H54 (cell line): ENCODE data around the gene CHRNG.

Experiments used
- DNase-seq: peaks from one replicate; pipeline ENCODE4 v3.0.0; 2011; ENCODE audit warnings: low spot score, mixed read lengths; ENCODE audit not compliant: insufficient read length
- FAIRE-seq: peaks from 3 replicates; lab custom pipeline; 2011; peaks lifted over from hg19 to GRCh38; lab: Jason Lieb, UNC
- POLR2A ChIP-seq: IDR thresholded peaks from 2 replicates; pipeline ENCODE4 v1.6.1; 2011; ENCODE audit warnings: low read depth, mild to moderate bottlenecking, low read length

CHRNG gene

GRCh38 chr2:232498452-232498851, 41.0 kb upstream of the CHRNG start:
- TF ChIP-seq POLR2A = no peak
- DNase-seq (no peak), FAIRE-seq (no peak)

GRCh38 chr2:232501331-232501771, 38.1 kb upstream of the CHRNG start:
- no peak for DNase-seq
- FAIRE-seq = no peak
- TF ChIP-seq POLR2A = no peak

- no peak for TF ChIP-seq POLR2A
- DNase-seq (no peak), FAIRE-seq (no peak)
Observed at GRCh38 chr2:232501794-232502390, 37.6 kb upstream of the CHRNG start.

- no peak for TF ChIP-seq POLR2A
- no peak for DNase-seq
- FAIRE-seq = no peak
Observed at GRCh38 chr2:232502511-232502910, 37.0 kb upstream of the CHRNG start.

- DNase-seq = no peak
- FAIRE-seq = no peak
- TF ChIP-seq POLR2A = no peak
Observed at GRCh38 chr2:232502911-232503808, 36.3 kb upstream of the CHRNG start.

GRCh38 chr2:232503809-232504323, 35.6 kb upstream of the CHRNG start:
- FAIRE-seq (no peak), DNase-seq (no peak)
- no peak for TF ChIP-seq POLR2A

GRCh38 chr2:232504438-232504837, 35.1 kb upstream of the CHRNG start:
- FAIRE-seq = no peak

GRCh38 chr2:232505856-232506255, 33.6 kb upstream of the CHRNG start:
- TF ChIP-seq POLR2A = no peak
- no peak for FAIRE-seq
- DNase-seq = no peak

More at GRCh38 chr2:232504438-232504837, 35.1 kb upstream of the CHRNG start:
- DNase-seq = no peak
- TF ChIP-seq POLR2A = no peak

- FAIRE-seq (no peak), DNase-seq (no peak)
- no peak for TF ChIP-seq POLR2A
Observed at GRCh38 chr2:232506709-232507108, 32.8 kb upstream of the CHRNG start.

- DNase-seq = no peak
- TF ChIP-seq POLR2A = no peak
- no peak for FAIRE-seq
Observed at GRCh38 chr2:232508251-232508650, 31.2 kb upstream of the CHRNG start.

- no peak for TF ChIP-seq POLR2A
- FAIRE-seq = no peak
- DNase-seq = no peak
Observed at GRCh38 chr2:232511336-232511890, 28.1 kb upstream of the CHRNG start.

- DNase-seq (no peak), FAIRE-seq (no peak)
- no peak for TF ChIP-seq POLR2A
Observed at GRCh38 chr2:232512602-232513001, 26.9 kb upstream of the CHRNG start.

GRCh38 chr2:232513353-232513752, 26.1 kb upstream of the CHRNG start:
- no peak for FAIRE-seq
- no peak for TF ChIP-seq POLR2A

GRCh38 chr2:232515639-232516038, 23.9 kb upstream of the CHRNG start:
- FAIRE-seq = no peak
- DNase-seq = no peak
- TF ChIP-seq POLR2A = no peak

More at GRCh38 chr2:232513353-232513752, 26.1 kb upstream of the CHRNG start:
- DNase-seq = no peak
